ENCODE data around the gene SPRN. TPM values are rescaled to one million over a fixed set of nuclear protein-coding genes. Genes with fewer than 3 reads are reported as not detected.
"Not testable (repeated sequence)": the region's sequence is repeated elsewhere in the genome, so short reads cannot be mapped to it uniquely, and the experiment has no call there.

Gene SPRN
- polyA plus RNA-seq, 4 donors: 3.9 to 5.1 (median 4.5) TPM

GRCh38 chr10:133441356-133441755 lies 16.9 kb upstream of the SPRN start:
- not testable (repeated sequence) for DNase-seq (ENCODE audit: low read depth in 4 of 4, low spot score in 3 of 4)

GRCh38 chr10:133440633-133441285 lies 16.3 kb upstream of the SPRN start:
- no peak for DNase-seq (ENCODE audit: low read depth in 4 of 4, low spot score in 3 of 4)

- DNase-seq (ENCODE audit: low read depth in 4 of 4, low spot score in 3 of 4): no peak
Measured at GRCh38 chr10:133439517-133440461, 15.4 kb upstream of the SPRN start.

- no peak for DNase-seq (ENCODE audit: low read depth in 4 of 4, low spot score in 3 of 4)
Measured at GRCh38 chr10:133438711-133439273, 14.4 kb upstream of the SPRN start.

GRCh38 chr10:133432789-133433188 lies 8.4 kb upstream of the SPRN start:
- DNase-seq (ENCODE audit: low read depth in 4 of 4, low spot score in 3 of 4): not testable (repeated sequence)

- not testable (repeated sequence) for DNase-seq (ENCODE audit: low read depth in 4 of 4, low spot score in 3 of 4)
Measured at GRCh38 chr10:133431888-133432613, 7.6 kb upstream of the SPRN start.

GRCh38 chr10:133429571-133429970 lies 5.1 kb upstream of the SPRN start:
- DNase-seq (ENCODE audit: low read depth in 4 of 4, low spot score in 3 of 4): not testable (repeated sequence)

- not testable (repeated sequence) for DNase-seq (ENCODE audit: low read depth in 4 of 4, low spot score in 3 of 4)
Measured at GRCh38 chr10:133424102-133424501, 323 bp downstream of the SPRN start.

GRCh38 chr10:133422807-133423771 lies 1.3 kb downstream of the SPRN start:
- DNase-seq (ENCODE audit: low read depth in 4 of 4, low spot score in 3 of 4): no peak

- DNase-seq (ENCODE audit: low read depth in 4 of 4, low spot score in 3 of 4): no peak
Measured at GRCh38 chr10:133422223-133422806, 2.1 kb downstream of the SPRN start.

GRCh38 chr10:133421336-133422222 lies 2.8 kb downstream of the SPRN start:
- DNase-seq (ENCODE audit: low read depth in 4 of 4, low spot score in 3 of 4): no peak

GRCh38 chr10:133420579-133420978 lies 3.8 kb downstream of the SPRN start:
- no peak for DNase-seq (ENCODE audit: low read depth in 4 of 4, low spot score in 3 of 4)

GRCh38 chr10:133420028-133420427 lies 4.4 kb downstream of the SPRN start:
- DNase-seq (ENCODE audit: low read depth in 4 of 4, low spot score in 3 of 4): no peak

- DNase-seq (ENCODE audit: low read depth in 4 of 4, low spot score in 3 of 4): no peak
Measured at GRCh38 chr10:133419211-133419950, 5.0 kb downstream of the SPRN start.

GRCh38 chr10:133418289-133418993 lies 6.0 kb downstream of the SPRN start:
- no peak for DNase-seq (ENCODE audit: low read depth in 4 of 4, low spot score in 3 of 4)

GRCh38 chr10:133415752-133416151 lies 8.7 kb downstream of the SPRN start:
- no peak for DNase-seq (ENCODE audit: low read depth in 4 of 4, low spot score in 3 of 4)

- DNase-seq (ENCODE audit: low read depth in 4 of 4, low spot score in 3 of 4): not testable (repeated sequence)
Measured at GRCh38 chr10:133414401-133414800, 10.0 kb downstream of the SPRN start.
